GM13976 (cell line): ENCODE measurements around the gene PON1.

ENCODE experiments used
- DNase-seq: peaks from one replicate; pipeline ENCODE4 v3.0.0; 2012; ENCODE audit warnings: low spot score
- in situ Hi-C: fragments of 300-500 bp; cut with MboI; formaldehyde crosslinking; loops from one replicate; pipeline ENCODE4 v1.12.0; 2022; ENCODE audit warnings: low sequenced_read_pairs, mixed read lengths, inconsistent platforms; ENCODE audit not compliant: unreplicated experiment
- TF ChIP-seq, protein P1 (sequence below): IDR thresholded peaks from 2 replicates; pipeline ENCODE4 v1.5.1; 2012; ENCODE audit warnings: borderline replicate concordance, mild to moderate bottlenecking; ENCODE audit not compliant: insufficient read depth; ENCODE audit errors: extremely low read depth, missing control alignments, control extremely low read depth

PON1 gene

GRCh38 chr7:95296456-95296855, 27.9 kb downstream of the PON1 start:
- TF ChIP-seq, protein P1, sequence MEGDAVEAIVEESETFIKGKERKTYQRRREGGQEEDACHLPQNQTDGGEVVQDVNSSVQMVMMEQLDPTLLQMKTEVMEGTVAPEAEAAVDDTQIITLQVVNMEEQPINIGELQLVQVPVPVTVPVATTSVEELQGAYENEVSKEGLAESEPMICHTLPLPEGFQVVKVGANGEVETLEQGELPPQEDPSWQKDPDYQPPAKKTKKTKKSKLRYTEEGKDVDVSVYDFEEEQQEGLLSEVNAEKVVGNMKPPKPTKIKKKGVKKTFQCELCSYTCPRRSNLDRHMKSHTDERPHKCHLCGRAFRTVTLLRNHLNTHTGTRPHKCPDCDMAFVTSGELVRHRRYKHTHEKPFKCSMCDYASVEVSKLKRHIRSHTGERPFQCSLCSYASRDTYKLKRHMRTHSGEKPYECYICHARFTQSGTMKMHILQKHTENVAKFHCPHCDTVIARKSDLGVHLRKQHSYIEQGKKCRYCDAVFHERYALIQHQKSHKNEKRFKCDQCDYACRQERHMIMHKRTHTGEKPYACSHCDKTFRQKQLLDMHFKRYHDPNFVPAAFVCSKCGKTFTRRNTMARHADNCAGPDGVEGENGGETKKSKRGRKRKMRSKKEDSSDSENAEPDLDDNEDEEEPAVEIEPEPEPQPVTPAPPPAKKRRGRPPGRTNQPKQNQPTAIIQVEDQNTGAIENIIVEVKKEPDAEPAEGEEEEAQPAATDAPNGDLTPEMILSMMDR = no peak
- in situ Hi-C loops = no loop called here
- DNase-seq = no peak

- in situ Hi-C loops = no loop called here
- TF ChIP-seq, protein P1 = no peak
- DNase-seq = no peak
Measured at GRCh38 chr7:95295397-95295796, 28.9 kb downstream of the PON1 start.

- in situ Hi-C loops = no loop called here
- TF ChIP-seq, protein P1 = no peak
- no peak for DNase-seq
Measured at GRCh38 chr7:95290166-95290830, 34.0 kb downstream of the PON1 start.

DNA sequence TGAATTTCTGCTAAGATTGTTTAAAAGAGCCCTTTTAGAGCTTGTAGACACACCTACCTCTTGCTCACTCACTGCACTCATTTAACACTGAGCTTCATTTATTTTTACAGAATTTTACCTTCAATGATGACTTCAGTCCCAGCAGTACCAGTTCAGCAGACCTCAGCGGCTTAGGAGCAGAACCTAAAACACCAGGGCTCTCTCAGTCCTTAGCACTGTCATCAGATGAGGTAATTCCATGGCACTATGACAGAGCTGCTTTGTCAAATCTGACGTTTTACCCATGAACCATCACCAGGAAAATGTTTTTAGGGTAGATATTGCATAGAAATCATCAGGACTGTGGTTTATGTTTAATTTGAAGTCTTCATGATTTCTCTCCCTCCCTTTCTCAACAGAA, 38.2 kb downstream of the PON1 start:
- no peak for DNase-seq
- in situ Hi-C loops = no loop called here
- TF ChIP-seq, protein P1 = no peak

GRCh38 chr7:95279417-95279816, 44.9 kb downstream of the PON1 start:
- no peak for DNase-seq
- TF ChIP-seq, protein P1 = no peak
- in situ Hi-C loops = no loop called here

DNA sequence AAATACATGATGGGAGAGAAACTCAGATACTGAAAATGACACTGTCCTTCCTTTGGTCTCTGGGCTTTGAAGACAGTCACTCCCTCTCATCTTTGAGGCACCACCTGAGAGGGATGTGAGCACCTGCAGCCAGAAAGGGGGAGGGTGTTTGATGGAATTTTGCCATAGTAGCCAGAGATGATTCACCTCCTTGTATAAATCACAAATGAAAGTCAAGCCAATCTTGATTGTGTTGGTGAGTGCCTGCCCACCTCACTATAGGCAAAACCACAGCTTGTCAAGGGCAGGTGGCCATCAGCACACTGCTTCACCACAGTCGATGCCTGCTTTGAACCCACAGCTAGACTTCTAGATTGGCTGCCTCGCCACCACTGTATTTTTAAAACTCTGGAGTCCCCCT, 48.2 kb downstream of the PON1 start:
- in situ Hi-C loops = no loop called here
- TF ChIP-seq, protein P1 = no peak
- DNase-seq = no peak

DNA sequence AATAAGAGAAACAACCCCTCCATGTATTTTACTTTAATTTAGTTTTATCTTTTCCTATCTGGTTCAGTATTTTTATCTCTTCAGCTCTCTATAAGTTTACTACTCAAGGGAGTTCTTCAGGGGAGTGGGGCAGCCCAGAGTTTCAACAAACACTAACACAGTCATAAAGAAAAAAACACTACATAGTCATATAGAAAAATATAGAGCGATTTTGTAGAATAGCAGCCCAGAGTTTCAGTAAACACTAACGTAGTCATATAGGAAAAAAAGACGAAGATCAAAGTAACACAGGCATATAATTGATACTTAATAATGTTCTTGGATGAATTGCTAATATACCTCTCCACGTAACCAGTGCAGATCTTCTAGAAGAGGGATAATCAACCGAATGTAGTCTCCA, 54.7 kb downstream of the PON1 start:
- in situ Hi-C loops = no loop called here
- DNase-seq = no peak
- TF ChIP-seq, protein P1 = no peak
